Right lobe of liver (tissue), 6 donors: ENCODE measurements around the gene IL17C. TPM values are rescaled to one million over a fixed set of nuclear protein-coding genes. Genes with fewer than 3 reads are reported as not detected.
A peak's percentile ranks its signal among the peaks of the same experiment; 100 is the strongest.

ENCODE experiments used
- ATAC-seq, 4 donors: fragments of 200-7000 bp; cut with Tn5 transposase; one replicate each; pipeline ENCODE4 v1.9.1; 2020; ENCODE audit warnings: mild to moderate bottlenecking in 4 of 4, moderate library complexity in 4 of 4
- DNase-seq, 3 donors: peaks; one replicate each; pipeline ENCODE4 v3.0.0-alpha.2; 2020
- H3K27ac ChIP-seq, 3 donors: fragments of 200-600 bp; one replicate each; pipeline ENCODE4 v1.8.0; 2022
- H3K27me3 ChIP-seq, 2 donors: fragments of 200-600 bp; one replicate each; pipeline ENCODE4 v1.8.0; 2022
- H3K36me3 ChIP-seq, 4 donors: fragments of 200-600 bp; sonication (generic) in 1 of 4; one replicate each; pipeline versions ENCODE4 v1.5.1 to v1.8.0; 2017 to 2022; ENCODE audit warnings: control low read depth in 1 of 4
- H3K4me1 ChIP-seq, 4 donors: fragments of 200-600 bp; sonication (generic) in 1 of 4; one replicate each; pipeline versions ENCODE4 v1.5.1 to v1.8.0; 2017 to 2022; ENCODE audit warnings: control low read depth in 1 of 4
- H3K4me3 ChIP-seq, 3 donors: fragments of 200-600 bp; one replicate each; pipeline ENCODE4 v1.8.0; 2022
- H3K9me3 ChIP-seq, 4 donors: fragments of 200-600 bp; sonication (generic) in 1 of 4; one replicate each; pipeline versions ENCODE4 v1.5.1 to v1.8.0; 2017 to 2022; ENCODE audit warnings: control low read depth in 1 of 4
- CTCF ChIP-seq, 4 donors: fragments of 200-600 bp in 3 of 4; fragments of 450-650 bp in 1 of 4; IDR thresholded peaks; one replicate each; pipeline versions ENCODE4 v1.5.1 to v1.8.0; 2016 to 2022; ENCODE audit warnings: antibody characterized with exemption in 4 of 4, mild to moderate bottlenecking in 2 of 4
- POLR2A ChIP-seq: fragments of 450-650 bp; IDR thresholded peaks from one replicate; pipeline ENCODE4 v1.6.1; 2017; ENCODE audit warnings: antibody characterized with exemption, mild to moderate bottlenecking
- WGBS: methylation state at CpG from one replicate; pipeline ENCODE4 v1.1.6; 2018; ENCODE audit warnings: low coverage, low lambda C conversion rate; ENCODE audit not compliant: insufficient coverage; ENCODE audit errors: missing lambda C conversion rate; 5-methylcytosine and 5-hydroxymethylcytosine counted together
- intact Hi-C, 2 donors: fragments of 100-400 bp; cut with DNase I; formaldehyde crosslinking; loops; one replicate each; pipeline versions ENCODE4 v1.11.2 to v1.14.1; 2022
- total RNA-seq, 6 experiments: library from RNA; depleted of rRNA in 2 of 6; stranded (reverse); fragments of >200 nt in 2 of 6; fragmentation: NEBNext Ultra II Directional in 3 of 6; extraction: Animal tissue kit (Norgen Biotek cat#: 25700) in 3 of 6; gene quantifications; one replicate each; pipeline versions ENCODE4 v1.1.0 to v1.2.4, GENCODE V29; 2016 to 2023
- donor health status: DM: no; HTN: yes; CAD: no.
- donor health status: DM: no; HTN: no; CAD: no.
- donor health status: DM: no; HTN: no; CAD: no.
- donor health status: DM: no; HTN: yes; CAD: no.
- donor health status: DM: no; HTN: yes; CAD: no.

Gene IL17C
- total RNA-seq, 6 experiments from 2014 or later = not detected

GRCh38 chr16:88600539-88600896 is 37.9 kb upstream of the IL17C start:
- no peak overlapping the region for H3K4me3 ChIP-seq
- no peak for DNase-seq
- H3K9me3 ChIP-seq = no peaks in the 10 kb centered on the region
- no peak overlapping the region for H3K27ac ChIP-seq
- H3K27me3 ChIP-seq = no peaks in the 10 kb centered on the region
- H3K4me1 ChIP-seq = peaks cover 0 to 37% (median 17%) of the 10 kb centered on the region in 4 donors
- peaks cover 0 to 11% (median under 1%) of the 10 kb centered on the region in 4 donors for H3K36me3 ChIP-seq
- no peak for ATAC-seq
- intact Hi-C loops = no loop called here
- 88% methylated on average over 3 of the region's 6 CpGs for WGBS
- TF ChIP-seq POLR2A (no peak), CTCF (IDR thresholded peaks at IDR 0.05) (no peak)

GRCh38 chr16:88601313-88602036 is 36.9 kb upstream of the IL17C start:
- Histone ChIP-seq H3K9me3 (no peaks in the 10 kb centered on the region), H3K36me3 (peaks cover 0 to 13% (median under 1%) of the 10 kb centered on the region in 4 donors), H3K27ac (peak overlapping the region in 1 of 3 donors; percentile 45), H3K4me1 (peaks cover 0 to 37% (median 17%) of the 10 kb centered on the region in 4 donors), H3K27me3 (no peaks in the 10 kb centered on the region), H3K4me3 (no peak overlapping the region)
- peak in 1 of 3 donors; percentile 65 for DNase-seq
- intact Hi-C loops = no loop called here
- TF ChIP-seq POLR2A (no peak), CTCF (IDR thresholded peaks at IDR 0.05) (no peak)
- WGBS = 61% methylated on average over 9 of the region's 9 CpGs
- ATAC-seq = peak; percentile 31 to 75 (median 48)

- peaks cover 0 to 37% (median 17%) of the 10 kb centered on the region in 4 donors for H3K4me1 ChIP-seq
- WGBS = no CpG with 5 or more reads among the region's 7 CpGs
- no peaks in the 10 kb centered on the region for H3K9me3 ChIP-seq
- H3K36me3 ChIP-seq = peaks cover 0 to 13% (median under 1%) of the 10 kb centered on the region in 4 donors
- peak; percentile 78 to 92 (median 88) for ATAC-seq
- TF ChIP-seq CTCF (IDR thresholded peaks at IDR 0.05) (no peak), POLR2A (no peak)
- H3K27ac ChIP-seq = peak overlapping the region in 1 of 3 donors; percentile 45
- intact Hi-C loops = no loop called here
- H3K27me3 ChIP-seq = no peaks in the 10 kb centered on the region
- no peak overlapping the region for H3K4me3 ChIP-seq
- peak; percentile 84 to 98 (median 97) for DNase-seq
Observed at GRCh38 chr16:88602091-88602490, 36.3 kb upstream of the IL17C start.

- H3K27ac ChIP-seq = no peak overlapping the region
- peaks cover 0 to 20% (median 10%) of the 10 kb centered on the region in 4 donors for H3K4me1 ChIP-seq
- H3K4me3 ChIP-seq = no peak overlapping the region
- no peaks in the 10 kb centered on the region for H3K9me3 ChIP-seq
- intact Hi-C loops = no loop called here
- peaks cover 0 to 16% (median 9%) of the 10 kb centered on the region in 4 donors for H3K36me3 ChIP-seq
- H3K27me3 ChIP-seq = no peaks in the 10 kb centered on the region
- DNase-seq (no peak), ATAC-seq (no peak)
- 59% methylated on average over 11 of the region's 20 CpGs for WGBS
- TF ChIP-seq POLR2A = no peak
- no peak for TF ChIP-seq CTCF (IDR thresholded peaks at IDR 0.05)
Observed at GRCh38 chr16:88605186-88606147, 32.9 kb upstream of the IL17C start.
